Measurements from ENCODE around the gene PDAP1.

DNA sequence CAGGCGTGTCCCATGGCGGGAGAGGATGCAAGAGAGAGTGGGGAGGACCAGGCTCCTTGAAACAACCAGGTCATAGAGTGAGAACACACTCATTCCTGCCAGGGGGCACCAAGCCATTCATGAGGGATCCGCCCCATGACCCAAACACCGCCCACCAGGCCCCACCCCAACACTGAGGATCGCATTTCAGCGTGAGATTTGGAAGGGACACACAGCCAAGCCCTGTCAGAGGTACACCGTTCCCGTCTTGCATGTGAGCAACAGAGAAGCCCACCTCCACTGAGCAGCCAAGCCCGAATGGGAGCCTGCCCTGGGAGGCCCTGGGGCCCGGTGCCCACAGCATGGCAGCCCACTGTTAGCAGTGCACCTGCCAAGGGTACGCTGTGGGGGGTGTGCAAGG is 41.8 kb downstream of the PDAP1 start:
- no peak for TF ChIP-seq EZH2 (IDR thresholded peaks at IDR 0.05; ENCODE audit: low read depth)
- TF ChIP-seq, protein P1, sequence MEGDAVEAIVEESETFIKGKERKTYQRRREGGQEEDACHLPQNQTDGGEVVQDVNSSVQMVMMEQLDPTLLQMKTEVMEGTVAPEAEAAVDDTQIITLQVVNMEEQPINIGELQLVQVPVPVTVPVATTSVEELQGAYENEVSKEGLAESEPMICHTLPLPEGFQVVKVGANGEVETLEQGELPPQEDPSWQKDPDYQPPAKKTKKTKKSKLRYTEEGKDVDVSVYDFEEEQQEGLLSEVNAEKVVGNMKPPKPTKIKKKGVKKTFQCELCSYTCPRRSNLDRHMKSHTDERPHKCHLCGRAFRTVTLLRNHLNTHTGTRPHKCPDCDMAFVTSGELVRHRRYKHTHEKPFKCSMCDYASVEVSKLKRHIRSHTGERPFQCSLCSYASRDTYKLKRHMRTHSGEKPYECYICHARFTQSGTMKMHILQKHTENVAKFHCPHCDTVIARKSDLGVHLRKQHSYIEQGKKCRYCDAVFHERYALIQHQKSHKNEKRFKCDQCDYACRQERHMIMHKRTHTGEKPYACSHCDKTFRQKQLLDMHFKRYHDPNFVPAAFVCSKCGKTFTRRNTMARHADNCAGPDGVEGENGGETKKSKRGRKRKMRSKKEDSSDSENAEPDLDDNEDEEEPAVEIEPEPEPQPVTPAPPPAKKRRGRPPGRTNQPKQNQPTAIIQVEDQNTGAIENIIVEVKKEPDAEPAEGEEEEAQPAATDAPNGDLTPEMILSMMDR (conservative IDR thresholded peaks at IDR 0.05): no peak
